ENCODE data around the gene RAPGEF2. TPM values are rescaled to one million over a fixed set of nuclear protein-coding genes. Genes with fewer than 3 reads are reported as not detected.
A peak's percentile ranks its signal among the peaks of the same experiment; 100 is the strongest.
"Not testable (repeated sequence)": the region's sequence is repeated elsewhere in the genome, so short reads cannot be mapped to it uniquely, and the experiment has no call there.

Gene RAPGEF2
- total and polyA plus RNA-seq, 11 donors, result 10.6 to 75.9 (median 51.2) TPM

- TF ChIP-seq, protein P1, sequence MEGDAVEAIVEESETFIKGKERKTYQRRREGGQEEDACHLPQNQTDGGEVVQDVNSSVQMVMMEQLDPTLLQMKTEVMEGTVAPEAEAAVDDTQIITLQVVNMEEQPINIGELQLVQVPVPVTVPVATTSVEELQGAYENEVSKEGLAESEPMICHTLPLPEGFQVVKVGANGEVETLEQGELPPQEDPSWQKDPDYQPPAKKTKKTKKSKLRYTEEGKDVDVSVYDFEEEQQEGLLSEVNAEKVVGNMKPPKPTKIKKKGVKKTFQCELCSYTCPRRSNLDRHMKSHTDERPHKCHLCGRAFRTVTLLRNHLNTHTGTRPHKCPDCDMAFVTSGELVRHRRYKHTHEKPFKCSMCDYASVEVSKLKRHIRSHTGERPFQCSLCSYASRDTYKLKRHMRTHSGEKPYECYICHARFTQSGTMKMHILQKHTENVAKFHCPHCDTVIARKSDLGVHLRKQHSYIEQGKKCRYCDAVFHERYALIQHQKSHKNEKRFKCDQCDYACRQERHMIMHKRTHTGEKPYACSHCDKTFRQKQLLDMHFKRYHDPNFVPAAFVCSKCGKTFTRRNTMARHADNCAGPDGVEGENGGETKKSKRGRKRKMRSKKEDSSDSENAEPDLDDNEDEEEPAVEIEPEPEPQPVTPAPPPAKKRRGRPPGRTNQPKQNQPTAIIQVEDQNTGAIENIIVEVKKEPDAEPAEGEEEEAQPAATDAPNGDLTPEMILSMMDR (IDR thresholded peaks at IDR 0.05), result no peak
- TF ChIP-seq POLR2A (IDR thresholded peaks at IDR 0.05), result no peak
- ATAC-seq (no peak), DNase-seq (no peak)
- Histone ChIP-seq H3K4me1 (peaks cover 0 to 53% (median 29%) of the 10 kb centered on the region in 12 donors), H3K4me3 (no peak overlapping the region), H3K36me3 (peaks cover 0 to 24% (median 5%) of the 10 kb centered on the region in 9 donors), H3K9me3 (peaks cover 0 to 14% (median 0%) of the 10 kb centered on the region in 12 donors), H3K27me3 (no peaks in the 10 kb centered on the region), H3K27ac (no peak overlapping the region)
- WGBS, 4 donors, result 78 to 81% (median 78%) methylated on average over 2 of the region's 2 CpGs
- intact Hi-C loops (cut with DNase I), result no loop called here
These were observed 205.1 kb downstream of the RAPGEF2 start for GRCh38 chr4:159307929-159308328.

DNA sequence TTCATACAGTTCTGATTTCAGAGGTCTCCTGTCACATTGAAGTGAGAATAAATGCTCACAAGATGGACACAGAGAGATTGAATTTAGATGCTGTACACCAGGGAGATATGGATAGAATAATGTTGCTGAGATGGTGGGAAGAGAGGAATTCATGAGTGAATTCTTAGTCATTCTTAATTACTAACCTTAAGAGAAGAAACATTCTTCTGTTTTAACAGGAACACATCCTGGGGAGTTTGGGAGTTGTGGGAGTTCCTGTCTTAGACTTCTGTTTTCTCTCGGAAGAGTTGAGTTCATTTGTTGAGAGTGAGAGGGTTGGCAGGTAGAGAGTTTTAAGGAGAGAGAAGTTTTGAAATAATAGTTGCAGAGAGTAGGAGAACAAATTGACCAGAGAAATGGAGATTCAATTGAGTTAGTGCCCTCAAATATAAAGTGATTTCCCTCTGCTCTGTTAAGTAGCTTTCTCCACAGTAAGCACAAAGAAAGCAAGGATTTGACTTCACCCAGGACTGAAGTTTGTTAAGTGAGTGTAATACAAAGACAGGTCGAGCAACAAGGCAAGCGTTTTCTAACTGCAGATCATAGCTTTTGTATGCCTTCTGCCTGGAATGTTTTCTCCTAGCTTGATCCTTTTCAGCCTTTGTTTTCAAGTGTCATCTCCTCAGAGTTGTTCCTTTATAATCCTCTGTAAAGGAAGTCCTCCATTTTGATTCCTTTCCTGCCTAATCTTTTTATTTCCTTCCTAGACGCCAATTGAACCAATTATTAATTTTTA lies 205.9 kb downstream of the RAPGEF2 start:
- H3K4me3 ChIP-seq, result no peak overlapping the region
- intact Hi-C loops (cut with DNase I), result no loop called here
- DNase-seq (no peak), ATAC-seq (peak in 2 of 4 donors; percentile 28 to 40)
- H3K27ac ChIP-seq, result peak overlapping the region in 5 of 12 donors; percentile 1 to 31 (median 22)
- TF ChIP-seq POLR2A (IDR thresholded peaks at IDR 0.05), result no peak
- TF ChIP-seq, protein P1 (IDR thresholded peaks at IDR 0.05), result no peak
- whole genome bisulfite sequencing, 4 donors, result 27 to 49% (median 35%) methylated on average over 4 of the region's 4 CpGs
- H3K4me1 ChIP-seq, result peaks cover 0 to 54% (median 29%) of the 10 kb centered on the region in 12 donors
- H3K36me3 ChIP-seq, result peaks cover 0 to 24% (median 5%) of the 10 kb centered on the region in 9 donors
- no peaks in the 10 kb centered on the region for H3K27me3 ChIP-seq
- H3K9me3 ChIP-seq, result peaks cover 0 to 14% (median 0%) of the 10 kb centered on the region in 12 donors

DNA sequence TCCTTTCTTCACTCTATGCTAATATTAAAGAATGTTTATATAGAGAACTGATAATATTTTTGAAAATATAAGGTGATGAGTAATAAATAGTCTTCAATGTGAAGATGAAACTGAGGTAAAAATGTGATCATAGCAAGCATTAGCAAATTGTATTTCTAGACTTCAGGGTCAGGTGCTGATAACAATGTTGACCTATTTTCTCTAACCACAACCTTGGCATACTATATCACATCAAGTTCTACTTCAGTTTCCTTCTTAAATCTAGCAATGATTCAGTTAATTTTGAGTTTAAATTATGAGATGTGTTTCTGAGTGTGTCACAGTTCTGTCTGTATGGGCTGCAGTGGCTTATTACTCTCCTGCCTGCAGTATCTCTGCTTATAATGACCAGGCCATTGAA lies 209.4 kb downstream of the RAPGEF2 start:
- no peaks in the 10 kb centered on the region for H3K9me3 ChIP-seq
- TF ChIP-seq, protein P1 (IDR thresholded peaks at IDR 0.05), result no peak
- no peak for TF ChIP-seq POLR2A (IDR thresholded peaks at IDR 0.05)
- H3K27me3 ChIP-seq, result no peaks in the 10 kb centered on the region
- H3K4me1 ChIP-seq, result peaks cover 0 to 64% (median 29%) of the 10 kb centered on the region in 12 donors
- no peak for ATAC-seq
- intact Hi-C loops (cut with DNase I), result no loop called here
- no peak overlapping the region for H3K27ac ChIP-seq
- peaks cover 0 to 30% (median 26%) of the 10 kb centered on the region in 9 donors for H3K36me3 ChIP-seq
- no peak overlapping the region for H3K4me3 ChIP-seq
- DNase-seq, result no peak

DNA sequence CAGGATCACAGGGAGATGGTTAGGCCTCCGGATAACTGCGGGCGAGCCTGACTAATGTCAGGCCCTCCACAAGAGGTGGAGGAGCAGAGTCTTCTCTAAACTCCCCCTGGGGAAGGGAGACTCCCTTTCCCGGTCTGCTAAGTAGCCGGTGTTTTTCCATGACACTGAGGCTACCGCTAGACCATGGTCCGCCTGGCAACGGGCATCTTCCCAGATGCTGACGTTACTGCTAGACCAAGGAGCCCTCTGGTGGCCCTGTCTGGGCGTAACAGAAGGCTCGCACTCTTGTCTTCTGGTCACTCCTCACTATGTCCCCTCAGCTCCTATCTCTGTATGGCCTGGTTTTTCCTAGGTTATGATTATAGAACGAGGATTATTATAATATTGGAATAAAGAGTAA lies 213.0 kb downstream of the RAPGEF2 start:
- ATAC-seq; H3K4me3 ChIP-seq; H3K27ac ChIP-seq; H3K27me3 ChIP-seq; intact Hi-C loops (cut with DNase I); H3K9me3 ChIP-seq: not testable (repeated sequence)
- peaks cover 0 to 44% (median 27%) of the 10 kb centered on the region in 9 donors for H3K36me3 ChIP-seq
- 78 to 90% (median 82%) methylated on average over 12 of the region's 12 CpGs for WGBS, 4 donors
- peak in 3 of 5 donors; percentile 27 to 67 (median 59) for DNase-seq
- H3K4me1 ChIP-seq, result peaks cover 0 to 37% (median 13%) of the 10 kb centered on the region in 12 donors
- TF ChIP-seq, protein P1 (IDR thresholded peaks at IDR 0.05), result peak in 10 of 12 donors; percentile 11 to 42 (median 26)
